GDM1 (cell line): ENCODE data around the gene NAALADL2.
"Not testable (repeated sequence)": the region's sequence is repeated elsewhere in the genome, so short reads cannot be mapped to it uniquely, and the experiment has no call there.

ENCODE experiments used
- DNase-seq: peaks from one replicate; lab custom pipeline; 2025; lab: John Stamatoyannopoulos, UW

NAALADL2 gene

GRCh38 chr3:175764722-175765121, 905.6 kb downstream of the NAALADL2 start:
- DNase-seq: no peak

DNA sequence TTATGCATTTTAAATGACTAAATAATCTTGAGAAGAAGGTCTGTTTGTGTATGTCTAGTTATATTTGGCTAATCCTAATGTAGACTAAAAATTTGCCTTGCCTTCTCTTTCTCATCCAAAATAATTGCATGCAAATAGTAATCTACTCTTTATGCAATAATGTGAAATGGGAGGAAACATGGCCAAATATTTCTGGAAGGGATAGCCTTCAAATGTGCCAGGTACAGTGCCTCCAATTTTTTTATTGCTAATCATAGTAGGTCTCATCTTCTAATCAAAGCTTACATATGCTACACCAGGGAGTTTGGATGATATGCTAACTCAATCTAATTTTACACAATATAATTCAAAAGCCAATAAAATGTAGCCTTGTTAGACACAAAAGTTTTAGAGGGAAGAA, 911.3 kb downstream of the NAALADL2 start:
- DNase-seq: no peak

GRCh38 chr3:175777495-175777894, 918.4 kb downstream of the NAALADL2 start:
- DNase-seq: no peak

GRCh38 chr3:175777965-175778364, 918.8 kb downstream of the NAALADL2 start:
- no peak for DNase-seq

GRCh38 chr3:175778994-175779393, 919.9 kb downstream of the NAALADL2 start:
- no peak for DNase-seq

- not testable (repeated sequence) for DNase-seq
Measured at GRCh38 chr3:175787109-175787508, 928.0 kb downstream of the NAALADL2 start.

DNA sequence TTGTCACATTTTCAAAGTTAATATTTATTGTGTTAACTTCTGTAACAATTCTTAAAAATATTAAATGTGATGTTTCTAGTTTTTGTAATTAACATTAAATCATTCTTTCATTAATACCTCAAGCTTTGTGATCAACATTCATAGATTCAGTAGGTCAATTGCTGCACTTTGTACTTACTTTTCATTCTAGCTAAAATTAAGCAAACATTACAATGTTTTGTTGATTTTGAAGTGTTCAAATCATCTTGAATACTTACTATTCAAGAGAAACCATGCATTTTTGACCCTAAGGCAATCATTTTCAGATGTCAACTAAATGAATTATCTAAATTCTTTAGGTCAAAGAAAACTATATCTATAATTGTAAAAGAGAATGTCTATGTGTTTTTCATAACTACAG, 933.1 kb downstream of the NAALADL2 start:
- no peak for DNase-seq

DNA sequence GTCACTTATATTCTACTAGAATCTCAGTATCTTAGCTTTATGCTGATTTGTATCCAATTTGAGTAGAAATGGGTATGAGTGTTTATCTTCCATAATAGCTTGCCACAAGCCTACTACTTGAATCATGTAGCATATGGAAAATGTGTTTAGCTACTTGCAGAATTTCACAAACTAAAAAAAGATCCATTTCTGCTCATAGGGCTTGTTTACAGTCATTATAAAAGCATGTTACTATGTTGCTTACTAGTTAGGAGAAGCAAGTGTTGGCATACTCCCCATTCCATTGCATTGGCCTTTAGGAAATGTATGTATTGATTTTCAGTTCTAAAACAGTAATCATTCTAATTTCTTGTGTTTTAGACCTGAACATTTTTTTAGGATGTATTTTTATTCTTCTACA, 939.2 kb downstream of the NAALADL2 start:
- no peak for DNase-seq

DNA sequence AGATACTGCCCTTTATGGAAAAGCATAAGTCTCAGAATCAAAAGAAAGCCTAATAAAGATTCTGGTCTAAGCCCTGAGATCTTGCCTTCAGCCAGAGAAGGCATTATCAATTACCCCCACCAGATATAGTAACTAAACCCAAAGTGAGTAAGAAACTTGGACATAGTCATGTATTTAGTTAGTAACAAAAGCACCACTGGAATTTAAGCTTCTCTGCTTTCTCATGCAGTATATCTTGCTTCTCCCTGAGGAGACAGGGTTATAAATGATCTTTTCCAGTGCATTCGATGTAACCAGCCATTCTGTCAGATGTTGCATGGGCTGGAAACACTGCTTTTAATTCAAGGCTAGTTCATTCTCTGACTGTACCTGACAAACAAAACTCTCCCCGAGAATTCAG, 946.7 kb downstream of the NAALADL2 start:
- DNase-seq: no peak

DNA sequence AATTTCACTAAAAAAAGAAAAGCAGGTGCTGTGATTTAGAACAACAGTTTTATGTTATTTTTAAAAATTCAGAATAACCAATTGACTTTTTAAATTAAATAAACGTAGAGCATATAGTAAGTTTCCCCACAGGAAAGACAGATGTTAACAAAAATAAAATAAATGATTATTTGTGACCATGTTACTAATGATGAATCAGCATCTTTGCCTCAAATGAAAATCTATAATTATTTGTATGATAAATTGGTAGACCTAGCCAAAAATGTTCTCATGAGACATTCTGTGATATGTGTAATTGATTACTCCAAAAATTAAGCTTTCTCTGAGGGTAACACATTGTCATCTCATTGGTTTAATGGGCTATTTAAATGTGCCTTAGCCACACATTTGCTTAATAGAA, 948.0 kb downstream of the NAALADL2 start:
- DNase-seq: no peak

- DNase-seq: no peak
Measured at GRCh38 chr3:175818811-175819464, 959.8 kb downstream of the NAALADL2 start.

DNA sequence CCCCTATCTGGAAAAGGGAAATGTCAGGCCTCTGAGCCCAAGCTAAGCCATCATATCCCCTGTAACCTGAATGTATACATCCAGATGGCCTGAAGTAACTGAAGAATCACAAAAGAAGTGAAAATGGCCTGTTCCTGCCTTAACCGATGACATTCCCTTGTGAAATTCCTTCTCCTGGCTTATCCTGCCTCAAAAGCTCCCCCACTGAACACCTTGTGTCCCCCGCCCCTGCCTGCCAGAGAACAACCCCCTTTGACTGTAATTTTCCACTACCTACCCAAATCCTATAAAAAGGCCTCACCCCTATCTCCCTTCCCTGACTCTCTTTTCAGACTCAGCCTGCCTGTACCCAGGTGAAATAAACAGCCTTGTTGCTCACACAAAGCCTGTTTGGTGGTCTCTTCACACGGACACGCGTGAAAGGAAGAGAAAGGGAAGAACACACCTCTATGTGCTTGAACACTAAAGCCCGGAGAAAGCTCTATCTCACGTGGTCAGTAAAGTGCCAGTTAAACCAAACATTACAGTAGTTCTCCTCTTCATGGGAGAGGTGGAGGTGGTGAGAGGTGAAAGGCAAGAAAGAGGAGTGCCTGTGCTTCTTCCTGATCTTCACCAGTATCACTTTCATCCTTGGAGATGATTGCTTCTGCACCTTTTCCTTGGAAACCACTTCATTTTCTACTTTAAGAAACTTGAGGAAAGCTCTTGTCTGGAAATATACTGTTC, 963.8 kb downstream of the NAALADL2 start:
- DNase-seq: not testable (repeated sequence)

DNA sequence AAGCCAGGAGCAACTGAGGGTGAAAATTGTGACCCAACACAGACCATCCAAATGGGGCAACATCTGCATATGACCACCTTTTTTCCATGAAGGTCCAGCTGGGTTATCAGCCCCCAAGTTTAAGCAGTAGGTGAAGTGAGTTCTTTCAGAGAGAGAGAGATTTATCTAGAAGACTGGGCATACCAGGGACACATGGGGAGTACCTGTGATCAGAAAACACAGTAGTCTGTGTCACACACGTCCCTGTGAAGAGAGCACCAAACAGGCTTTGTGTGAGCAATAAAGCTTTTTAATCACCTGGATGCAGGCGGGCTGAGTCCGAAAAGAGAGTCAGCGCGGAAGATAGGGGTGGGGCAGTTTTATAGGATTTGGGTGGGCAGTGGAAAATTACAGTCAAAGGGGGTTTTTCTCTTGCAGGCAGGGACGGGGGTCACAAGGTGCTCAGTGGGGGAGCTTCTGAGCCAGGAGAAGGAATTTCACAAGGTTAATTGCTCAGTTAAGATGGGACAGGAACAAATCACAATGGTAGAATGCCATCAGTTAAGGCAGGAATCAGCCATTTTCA, 966.0 kb downstream of the NAALADL2 start:
- not testable (repeated sequence) for DNase-seq

DNA sequence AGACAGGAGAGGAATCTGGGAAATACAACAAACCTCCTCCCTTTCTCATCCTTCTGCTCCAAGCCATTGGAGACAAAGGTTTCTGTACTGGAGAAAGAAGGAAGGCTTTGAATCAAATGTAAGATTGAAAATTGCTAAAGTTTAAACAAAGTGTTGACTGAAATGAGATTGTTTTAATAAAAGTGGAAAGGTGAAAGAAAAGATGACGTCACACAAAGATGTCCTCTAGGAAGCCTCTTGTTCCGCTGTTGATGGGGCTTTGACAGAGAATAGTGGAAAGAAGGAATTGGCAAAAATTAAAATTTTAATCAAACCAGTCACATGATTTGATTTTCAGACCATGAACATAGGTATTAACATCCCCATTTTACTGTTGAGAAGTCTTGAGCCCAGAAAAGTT, 967.6 kb downstream of the NAALADL2 start:
- no peak for DNase-seq

DNA sequence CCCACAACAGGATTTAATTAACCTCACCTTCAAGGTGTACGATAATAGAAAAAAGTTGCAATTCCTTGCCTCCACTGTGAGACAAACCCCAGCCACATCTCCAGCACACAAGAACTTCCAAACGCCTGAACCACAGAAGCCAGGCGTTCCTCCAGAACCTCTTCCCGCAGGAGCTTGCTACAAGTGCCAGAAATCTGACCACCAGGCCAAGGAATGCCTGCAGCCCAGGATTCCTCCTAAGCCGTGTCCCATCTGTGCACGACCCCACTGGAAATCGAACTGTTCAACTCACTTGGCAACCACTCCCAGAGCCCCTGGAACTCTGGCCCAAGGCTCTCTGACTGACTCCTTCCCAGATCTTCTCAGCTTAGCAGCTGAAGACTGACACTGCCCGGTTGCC, 970.7 kb downstream of the NAALADL2 start:
- not testable (repeated sequence) for DNase-seq

DNA sequence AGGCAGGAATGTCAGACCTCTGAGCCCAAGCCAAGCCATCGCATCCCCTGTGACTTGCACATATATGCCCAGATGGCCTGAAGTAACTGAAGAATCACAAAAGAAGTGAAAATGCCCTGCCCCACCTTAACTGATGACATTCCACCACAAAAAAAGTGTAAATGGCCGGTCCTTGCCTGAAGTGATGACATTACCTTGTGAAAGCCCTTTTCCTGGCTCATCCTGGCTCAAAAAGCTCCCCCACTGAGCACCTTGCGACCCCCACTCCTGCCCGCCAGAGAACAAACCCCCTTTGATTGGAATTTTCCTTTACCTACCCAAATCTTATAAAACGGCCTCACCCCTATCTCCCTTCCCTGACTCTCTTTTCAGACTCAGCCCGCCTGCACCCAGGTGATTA, 976.6 kb downstream of the NAALADL2 start:
- DNase-seq: not testable (repeated sequence)

GRCh38 chr3:175836617-175837016, 977.5 kb downstream of the NAALADL2 start:
- DNase-seq: no peak

DNA sequence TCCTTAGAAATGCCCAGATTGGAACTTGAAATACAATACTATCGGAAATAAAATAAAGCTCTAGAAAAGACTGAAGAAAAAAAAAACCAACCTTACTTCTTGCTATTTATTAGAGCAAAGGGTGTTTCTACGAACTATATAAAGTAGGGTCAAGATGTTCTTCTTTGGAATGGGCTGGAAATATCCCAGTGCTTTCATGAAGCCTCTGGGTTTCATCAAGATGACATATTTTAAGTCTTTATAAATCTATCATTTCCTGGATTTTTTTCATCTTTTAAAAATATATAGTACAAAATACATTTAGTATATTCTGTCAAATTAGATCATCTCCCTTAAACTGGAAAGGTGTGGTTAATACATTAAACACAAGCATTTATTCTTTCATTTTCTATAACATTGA, 978.8 kb downstream of the NAALADL2 start:
- no peak for DNase-seq

- DNase-seq: no peak
Measured at GRCh38 chr3:175839366-175840005, 980.4 kb downstream of the NAALADL2 start.

DNA sequence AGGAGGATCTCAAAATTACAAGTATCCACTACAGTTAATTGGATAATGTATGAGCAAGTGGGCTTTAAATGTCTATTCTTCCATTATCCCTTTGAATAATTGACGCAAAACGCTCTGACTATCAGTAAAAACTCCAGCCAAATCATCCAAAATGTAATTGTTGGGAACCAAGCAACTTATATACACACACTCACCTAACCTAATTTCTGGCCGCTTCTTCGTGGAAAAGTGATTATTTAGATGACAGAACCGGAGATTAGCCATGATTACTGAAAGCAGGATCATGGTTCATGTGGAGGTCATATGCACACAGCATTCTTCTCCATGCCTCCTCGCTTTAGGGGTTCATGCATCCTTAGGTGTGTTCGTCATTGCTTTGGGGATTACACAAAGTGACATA, 992.4 kb downstream of the NAALADL2 start:
- no peak for DNase-seq

DNA sequence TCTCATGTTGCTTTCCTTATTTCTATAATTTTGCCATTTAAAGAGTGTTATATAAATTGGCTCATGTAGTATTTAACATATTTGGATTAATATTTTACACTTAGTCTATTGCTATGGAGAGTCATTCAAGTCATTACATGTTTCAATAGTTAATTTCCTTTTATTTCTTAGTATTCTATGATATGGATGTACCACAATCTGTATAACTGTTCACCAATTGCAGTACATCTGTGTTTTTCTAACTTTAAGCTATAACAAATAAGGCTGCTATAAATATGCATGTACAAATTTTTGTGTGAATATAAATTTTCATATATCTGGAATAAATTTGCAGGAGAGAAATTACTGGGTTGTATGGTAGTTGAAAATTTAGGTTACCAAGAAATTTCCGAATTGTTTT, 993.4 kb downstream of the NAALADL2 start:
- DNase-seq: no peak

GRCh38 chr3:175857666-175858270, 998.6 kb downstream of the NAALADL2 start:
- DNase-seq: no peak
